Measurements from ENCODE around the gene CHST9. TPM values are rescaled to one million over a fixed set of nuclear protein-coding genes. Genes with fewer than 3 reads are reported as not detected.

CHST9 gene
- polyA plus RNA-seq, 2 of the 4 experiments (the other 2 are of a cell fraction) = 0.06 TPM; not detected in 1

- Histone ChIP-seq H3K4me1 (no peaks in the 10 kb centered on the region), H3K27ac (no peak overlapping the region), H3K9me3 (no peaks in the 10 kb centered on the region), H3K4me3 (no peak overlapping the region), H3K4me2 (no peak overlapping the region)
- no peak for ATAC-seq
- FAIRE-seq = no peak
- WGBS (ENCODE audit: missing lambda C conversion rate) = 18% methylated on average over 5 of the region's 5 CpGs
- CTCF ChIA-PET = no interaction called here
- TF ChIP-seq KDM5A (IDR thresholded peaks at IDR 0.05) = no peak
- TF ChIP-seq HDAC2 (IDR thresholded peaks at IDR 0.05) = no peak
- TF ChIP-seq ZC3H11A (IDR thresholded peaks at IDR 0.05) = no peak
- no peak for TF ChIP-seq MAFK (IDR thresholded peaks at IDR 0.05; ENCODE audit: partially characterized antibody)
- TF ChIP-seq KDM1A (IDR thresholded peaks at IDR 0.05; ENCODE audit: low read depth) = no peak
- no peak for TF ChIP-seq MAX (IDR thresholded peaks at IDR 0.05)
- TF ChIP-seq RNF2 (IDR thresholded peaks at IDR 0.05; ENCODE audit: borderline replicate concordance, low read depth) = no peak
- TF ChIP-seq HOXA7 (CRISPR knock-in tag; IDR thresholded peaks at IDR 0.05) = no peak
- TF ChIP-seq TP53 (CRISPR knock-in tag; IDR thresholded peaks at IDR 0.05) = no peak
- no peak for TF ChIP-seq HOXB5 (CRISPR knock-in tag; IDR thresholded peaks at IDR 0.05)
- TF ChIP-seq ZNF302 (CRISPR knock-in tag; IDR thresholded peaks at IDR 0.05) = no peak
- TF ChIP-seq JUNB (IDR thresholded peaks at IDR 0.05) = no peak
- no peak for TF ChIP-seq ELK1 (IDR thresholded peaks at IDR 0.05; ENCODE audit: low read depth, low read length)
- TF ChIP-seq GATA3 (IDR thresholded peaks at IDR 0.05; ENCODE audit: borderline replicate concordance) = no peak
- no peak for TF ChIP-seq NFE2L2 (conservative IDR thresholded peaks at IDR 0.05; ENCODE audit: low read length)
- no peak for TF ChIP-seq CHD2 (IDR thresholded peaks at IDR 0.05; ENCODE audit: low read length, partially characterized antibody)
- TF ChIP-seq REST (IDR thresholded peaks at IDR 0.05) = no peak
- no peak for TF ChIP-seq HES2 (IDR thresholded peaks at IDR 0.05)
- POLR2A ChIA-PET = no interaction called here
- DNase-seq (ENCODE audit: low read depth in 1 of 2, low spot score in 1 of 2) = no peak
Measured at GRCh38 chr18:26909599-26910290, 275.4 kb downstream of the CHST9 start.

GRCh38 chr18:26908906-26909305, 276.2 kb downstream of the CHST9 start:
- H3K4me2 ChIP-seq = no peak overlapping the region
- H3K9me3 ChIP-seq = no peaks in the 10 kb centered on the region; the same call in 2 of the 3 replicates
- TF ChIP-seq ESRRA (IDR thresholded peaks at IDR 0.05; ENCODE audit: borderline replicate concordance, low read length) = no peak
- TF ChIP-seq RCOR1 (IDR thresholded peaks at IDR 0.05; ENCODE audit: low read depth, low read length) = no peak
- TF ChIP-seq POLR2AphosphoS2 (conservative IDR thresholded peaks at IDR 0.05; ENCODE audit: low read length) = no peak
- no peak for TF ChIP-seq HOXA7 (CRISPR knock-in tag; IDR thresholded peaks at IDR 0.05)
- TF ChIP-seq USF2 (IDR thresholded peaks at IDR 0.05) = no peak
- TF ChIP-seq FOSB (CRISPR knock-in tag; IDR thresholded peaks at IDR 0.05) = no peak
- TF ChIP-seq HOXB13 (CRISPR knock-in tag; IDR thresholded peaks at IDR 0.05; ENCODE audit: low read depth) = no peak
- no peak for TF ChIP-seq REST (IDR thresholded peaks at IDR 0.05)
- no peak for TF ChIP-seq E2F6 (IDR thresholded peaks at IDR 0.05; ENCODE audit: borderline replicate concordance, low read depth)
- TF ChIP-seq FOXS1 (CRISPR knock-in tag; IDR thresholded peaks at IDR 0.05) = no peak
- CTCF ChIA-PET = no interaction called here
- no peaks in the 10 kb centered on the region for H3K4me1 ChIP-seq
- no peak overlapping the region for H3K4me3 ChIP-seq
- no peak for ATAC-seq
- no peak for FAIRE-seq
- no peak for DNase-seq (ENCODE audit: low read depth in 1 of 2, low spot score in 1 of 2)
- WGBS (ENCODE audit: missing lambda C conversion rate) = 51% methylated on average over 3 of the region's 3 CpGs
- no peak overlapping the region for H3K27ac ChIP-seq
- POLR2A ChIA-PET = no interaction called here

All from A549 (cell line).